HepG2 (cell line): ENCODE data around the gene GNG7. TPM values are rescaled to one million over a fixed set of nuclear protein-coding genes. Genes with fewer than 3 reads are reported as not detected.

Experiments used
- ATAC-seq: fragments of 200-7000 bp; cut with Tn5 transposase; 3 replicates; pipeline ENCODE4 v1.9.1; 2020; ENCODE audit warnings: mild to moderate bottlenecking, moderate library complexity
- BruUV-seq: library from RNA; stranded (reverse); fragments of 400-500 nt; replicated peaks from 2 replicates; lab custom pipeline; 2021; lab: Mats Ljungman, UMichigan
- CTCF ChIA-PET: fragments of 300-600 bp; formaldehyde crosslinking; extraction: SDS; loops from one replicate; lab custom pipeline; 2021; ENCODE audit warnings: low total read pairs, inconsistent platforms, low intra/inter-chr PET ratio; lab: Yijun Ruan, JAX
- POLR2A ChIA-PET: fragments of 350-600 bp; sonication (Branson Sonifier 250); formaldehyde crosslinking; loops from one replicate; lab custom pipeline; 2020; ENCODE audit warnings: antibody characterized with exemption, inconsistent platforms; lab: Yijun Ruan, JAX
- DNase-seq: peaks from one replicate; pipeline ENCODE4 v3.0.0-alpha.2; 2015; ENCODE audit warnings: low spot score
- FAIRE-seq: peaks from 3 replicates; lab custom pipeline; 2011; peaks lifted over from hg19 to GRCh38; lab: Jason Lieb, UNC
- H2AFZ ChIP-seq: one replicate; pipeline ENCODE4 v1.6.1; 2011; ENCODE audit warnings: low read length, inconsistent platforms
- H3K27ac ChIP-seq: fragments of 300-600 bp; 3 replicates; pipeline ENCODE4 v1.8.0; 2011; ENCODE audit warnings: mixed run types, mild to moderate bottlenecking, mixed read lengths, low read length, inconsistent platforms; ENCODE audit not compliant: insufficient read depth; ENCODE audit errors: extremely low read length
- H3K27me3 ChIP-seq, 2 experiments: fragments of 200-600 bp in 1 of 2; 2 replicates in 1 of 2; 3 replicates in 1 of 2; pipeline versions ENCODE4 v1.6.0 to v1.8.0; 2011; ENCODE audit warnings: low read length in 2 of 2, mild to moderate bottlenecking in 2 of 2, moderate library complexity in 2 of 2, inconsistent platforms in 1 of 2; ENCODE audit not compliant: insufficient read depth in 2 of 2, control insufficient read depth in 1 of 2
- H3K36me3 ChIP-seq, 2 experiments: fragments of 200-600 bp in 1 of 2; replicated peaks in 1 of 2; 2 replicates in 1 of 2; 3 replicates in 1 of 2; pipeline versions ENCODE4 v1.5.1 to v1.8.0; 2011; ENCODE audit warnings: low read length in 2 of 2, inconsistent platforms in 1 of 2; ENCODE audit not compliant: insufficient read depth in 2 of 2, control insufficient read depth in 1 of 2
- H3K4me1 ChIP-seq: 2 replicates; pipeline ENCODE4 v1.5.1; 2012; ENCODE audit warnings: low read length, inconsistent platforms; ENCODE audit not compliant: insufficient read depth
- H3K4me2 ChIP-seq: 2 replicates; pipeline ENCODE4 v1.6.0; 2011; ENCODE audit warnings: low read depth, low read length, inconsistent platforms
- H3K4me3 ChIP-seq, 3 experiments: fragments of 200-600 bp in 1 of 3; sonication (generic), shearing (Covaris generic) in 1 of 3; replicated peaks in 1 of 3; 2 replicates each; pipeline ENCODE4 v1.5.1; 2011 to 2016; ENCODE audit warnings: low read length in 3 of 3, inconsistent platforms in 2 of 3, low read depth in 2 of 3, mild to moderate bottlenecking in 2 of 3, control low read depth in 1 of 3, mixed read lengths in 1 of 3; ENCODE audit not compliant: insufficient read depth in 1 of 3
- H3K79me2 ChIP-seq: one replicate; pipeline ENCODE4 v1.6.1; 2011; ENCODE audit warnings: low read length, inconsistent platforms; ENCODE audit not compliant: insufficient read depth
- H3K9ac ChIP-seq: 2 replicates; pipeline ENCODE4 v1.6.0; 2011; ENCODE audit warnings: mild to moderate bottlenecking, low read depth, low read length, inconsistent platforms; ENCODE audit not compliant: insufficient read depth
- H3K9me3 ChIP-seq: 2 replicates; pipeline ENCODE4 v1.5.1; 2012; ENCODE audit warnings: mild to moderate bottlenecking, low read length
- H4K20me1 ChIP-seq: 2 replicates; pipeline ENCODE4 v1.6.0; 2011; ENCODE audit warnings: inconsistent platforms, mild to moderate bottlenecking, low read length, moderate library complexity; ENCODE audit not compliant: insufficient read depth
- GFI1 ChIP-seq: sonication (generic); formaldehyde crosslinking; IDR thresholded peaks from 2 replicates; pipeline ENCODE4 v1.5.0; 2020; ENCODE audit warnings: missing genetic modification reagents, mild to moderate bottlenecking, borderline replicate concordance
- HOXD1 ChIP-seq: sonication (generic); formaldehyde crosslinking; IDR thresholded peaks from 2 replicates; pipeline ENCODE4 v1.5.0; 2020; ENCODE audit warnings: missing genetic modification reagents
- KLF12 ChIP-seq: sonication (generic); formaldehyde crosslinking; IDR thresholded peaks from 2 replicates; pipeline ENCODE4 v1.4.0; 2020; ENCODE audit warnings: missing genetic modification reagents, borderline replicate concordance
- RBAK ChIP-seq: sonication (generic); formaldehyde crosslinking; IDR thresholded peaks from 2 replicates; pipeline ENCODE4 v1.5.1; 2020; ENCODE audit warnings: mild to moderate bottlenecking, missing genetic modification reagents
- REL ChIP-seq: sonication (generic); formaldehyde crosslinking; conservative IDR thresholded peaks from 2 replicates; pipeline ENCODE4 v1.8.0; 2022; ENCODE audit warnings: mild to moderate bottlenecking, missing genetic modification reagents, moderate library complexity
- RFX5 ChIP-seq: IDR thresholded peaks from 2 replicates; pipeline ENCODE4 v1.6.1; 2011; ENCODE audit warnings: low read depth, low read length, improper control_type of control experiment
- SAFB2 ChIP-seq: sonication (generic); formaldehyde crosslinking; IDR thresholded peaks from 2 replicates; pipeline ENCODE4 v1.5.1; 2020; ENCODE audit warnings: missing genetic modification reagents, low read depth, mild to moderate bottlenecking, borderline replicate concordance
- TIGD3 ChIP-seq: sonication (generic); formaldehyde crosslinking; IDR thresholded peaks from 2 replicates; pipeline ENCODE4 v1.5.1; 2020; ENCODE audit warnings: mild to moderate bottlenecking, missing genetic modification reagents, borderline replicate concordance
- ZC3H13 ChIP-seq: sonication (generic); formaldehyde crosslinking; IDR thresholded peaks from 2 replicates; pipeline ENCODE4 v1.8.1; 2023; ENCODE audit warnings: mild to moderate bottlenecking, missing genetic modification reagents, moderate library complexity
- ZNF484 ChIP-seq: sonication (generic); formaldehyde crosslinking; IDR thresholded peaks from 2 replicates; pipeline ENCODE4 v1.5.1; 2020; ENCODE audit warnings: mild to moderate bottlenecking, low read depth, missing genetic modification reagents, borderline replicate concordance
- ZNF652 ChIP-seq: IDR thresholded peaks from 2 replicates; pipeline ENCODE4 v1.6.1; 2016; ENCODE audit warnings: low read depth, borderline replicate concordance
- ZNF777 ChIP-seq: sonication (generic); formaldehyde crosslinking; IDR thresholded peaks from 2 replicates; pipeline ENCODE4 v1.4.0; 2020; ENCODE audit warnings: missing genetic modification reagents
- ZSCAN5A ChIP-seq: sonication (generic); formaldehyde crosslinking; IDR thresholded peaks from 2 replicates; pipeline ENCODE4 v1.8.0; 2022; ENCODE audit warnings: mild to moderate bottlenecking, missing genetic modification reagents, borderline replicate concordance
- WGBS: methylation state at CpG from one replicate; pipeline ENCODE4 v1.1.6; 2017; ENCODE audit warnings: low lambda C conversion rate; 5-methylcytosine and 5-hydroxymethylcytosine counted together
- in situ Hi-C: cut with HindIII; loops from 2 replicates; pipeline ENCODE4 v1.10.0; 2017; ENCODE audit warnings: low pct_unique_long_range_greater_than_20kb; ENCODE audit not compliant: extremely low pct_ligation_motif_present
- intact Hi-C: fragments of 100-400 bp; cut with micrococcal nuclease; formaldehyde crosslinking; loops from one replicate; pipeline ENCODE4 v1.10.0; 2022; ENCODE audit not compliant: unreplicated experiment
- polyA plus RNA-seq, 8 experiments: library from polyadenylated mRNA; depleted of rRNA in 3 of 8; stranded (reverse) in 7 of 8; unstranded in 1 of 8; fragments of >200 nt; fragmentation: Illumina TruSeq in 4 of 8; extraction: Trizol in 4 of 8; gene quantifications; 2 replicates each; pipeline versions ENCODE4 v1.2.1 to v1.2.3, GENCODE V29; 2011 to 2016; ENCODE audit warnings: low read depth in 4 of 8, missing spikeins in 1 of 8, mixed read lengths in 1 of 8; ENCODE audit not compliant: insufficient read depth in 1 of 8
- total RNA-seq, 5 experiments: library from RNA; depleted of rRNA; stranded (reverse); fragments of >200 nt; fragmentation: Illumina TruSeq; extraction: Trizol; gene quantifications; 2 replicates each; pipeline ENCODE4 v1.2.3, GENCODE V29; 2016; ENCODE audit warnings: low read depth in 1 of 5

The GNG7 gene
- total and polyA plus RNA-seq, 2 of the 13 experiments (the other 11 are each of a cell fraction or from before 2014, with no cell fraction given): 1.4 to 3.3 TPM

GRCh38 chr19:2636141-2636896, 66.2 kb downstream of the GNG7 start (continued):
- TF ChIP-seq RBAK (CRISPR knock-in tag): no peak
- no peak for TF ChIP-seq ZSCAN5A

GRCh38 chr19:2634960-2635359, 67.5 kb downstream of the GNG7 start:
- no TSS peak for BruUV-seq
- ChIA-PET CTCF (no interaction called here), POLR2A (interaction anchor here (1.2 to 3.0 kb wide), 2 partner anchors 10 to 159 kb away, joined by 4 to 25 read pairs; partner anchors contain the start of gene GADD45B)
- Histone ChIP-seq H3K9me3 (peaks cover 11% of the 10 kb centered on the region), H3K79me2 (no peaks in the 10 kb centered on the region), H3K4me2 (peak overlapping the region; percentile 62; the same call in 1 of the 2 replicates), H3K4me1 (peaks cover 71% of the 10 kb centered on the region), H2AFZ (no peak overlapping the region), H3K27ac (no peak overlapping the region), H3K9ac (peak overlapping the region; percentile 21; the same call in 1 of the 2 replicates), H3K4me3 (peak overlapping the region in 1 of 3 experiments; percentile 18; a peak in 1 of 6 replicates), H3K36me3 (no peaks in the 10 kb centered on the region), H3K27me3 (no peaks in the 10 kb centered on the region; a peak in 1 of 5 replicates)
- ATAC-seq: no peak
- in situ Hi-C loops: no loop called here
- intact Hi-C loops: no loop called here
- DNase-seq: no peak
- no peak for FAIRE-seq
- 65% methylated on average over 4 of the region's 9 CpGs for whole genome bisulfite sequencing
- TF ChIP-seq ZNF484 (CRISPR knock-in tag) (no peak), ZC3H13 (no peak), ZNF652 (no peak), KLF12 (no peak), REL (CRISPR knock-in tag) (no peak), TIGD3 (CRISPR knock-in tag) (no peak), GFI1 (CRISPR knock-in tag) (no peak), SAFB2 (CRISPR knock-in tag) (no peak), RFX5 (no peak), ZNF777 (CRISPR knock-in tag) (no peak), HOXD1 (CRISPR knock-in tag) (no peak)
- TF ChIP-seq, all 625 proteins: peak for 0
- H4K20me1 ChIP-seq: 0 out of 2 replicates have a peak, but pooled peaks cover 2% of the 10 kb centered on the region
